ENCODE results near the gene TFPI. TPM values are rescaled to one million over a fixed set of nuclear protein-coding genes. Genes with fewer than 3 reads are reported as not detected.
A peak's percentile ranks its signal among the peaks of the same experiment; 100 is the strongest.

Gene TFPI
- total and polyA plus RNA-seq, 2 of the 8 experiments (the other 6 are each of a cell fraction or from before 2014, with no cell fraction given): 2.0 to 7.1 TPM

GRCh38 chr2:187447336-187447735, 106.9 kb downstream of the TFPI start:
- H3K27ac ChIP-seq (ENCODE audit: low read depth, low read length): no peak overlapping the region
- no peaks in the 10 kb centered on the region; the same call in 1 of the 2 replicates for H3K23me2 ChIP-seq (ENCODE audit: low read depth, low read length)
- no peak overlapping the region for H3K4ac ChIP-seq (replicated peaks; ENCODE audit: insufficient read length, low read depth, low read length)
- no peak overlapping the region for H2AK5ac ChIP-seq (ENCODE audit: low read depth, low read length)
- ChIA-PET CTCF (ENCODE audit: partially characterized antibody) (interaction anchor here (0.8 to 2.1 kb wide), 9 partner anchors 28 to 591 kb away, joined by 3 to 13 read pairs (median 5); no protein-coding TSS in a partner anchor), POLR2A (ENCODE audit: partially characterized antibody) (interaction anchor here (0.9 kb wide), 1 partner anchor 125 kb away, joined by 3 read pairs; no protein-coding TSS in a partner anchor)
- H2BK12ac ChIP-seq (ENCODE audit: low read depth, low read length): no peak overlapping the region
- no peak overlapping the region for H3K9ac ChIP-seq (replicated peaks in 1 of 4; ENCODE audit: extremely low read depth in 1 of 4, low read depth in 3 of 4, low read length in 3 of 4)
- DNase-seq (ENCODE audit: low read depth in 1 of 2, low spot score in 2 of 2): no peak
- no peak overlapping the region for H3K56ac ChIP-seq (replicated peaks; ENCODE audit: insufficient read length, low read depth, low read length)
- no peak overlapping the region for H4K8ac ChIP-seq (ENCODE audit: extremely low read depth, insufficient read depth, low read length)
- H3K79me1 ChIP-seq (ENCODE audit: low read depth, low read length): no peaks in the 10 kb centered on the region
- H3K4me1 ChIP-seq (replicated peaks in 1 of 4; ENCODE audit: control insufficient read depth in 3 of 4, insufficient read depth in 4 of 4, low read length in 3 of 4): peaks cover 0 to 5% (median 1%) of the 10 kb centered on the region in 4 experiments; a peak in 2 of 7 replicates
- no peak overlapping the region for H2BK120ac ChIP-seq (replicated peaks; ENCODE audit: low read depth, low read length)
- no peak overlapping the region for H2AFZ ChIP-seq (ENCODE audit: low read length)
- H2BK5ac ChIP-seq (ENCODE audit: low read depth, low read length): no peak overlapping the region
- no peak overlapping the region for H4K5ac ChIP-seq (ENCODE audit: insufficient read length, low read depth, low read length)
- no peak overlapping the region for H2BK15ac ChIP-seq (ENCODE audit: low read length)
- peak overlapping the region in 1 of 2 experiments; percentile 17; a peak in 1 of 4 replicates for H3K4me2 ChIP-seq (ENCODE audit: insufficient read depth in 1 of 2, low read depth in 2 of 2, low read length in 2 of 2)
- H3K36me3 ChIP-seq (ENCODE audit: control insufficient read depth in 2 of 4, insufficient read depth in 4 of 4, low read length in 3 of 4): no peaks in the 10 kb centered on the region
- no peaks in the 10 kb centered on the region for H3K79me2 ChIP-seq (ENCODE audit: control insufficient read depth in 1 of 2, insufficient read depth in 2 of 2, low read length in 2 of 2)
- H4K91ac ChIP-seq (replicated peaks; ENCODE audit: insufficient read length, low read length): no peak overlapping the region
- peak overlapping the region in 2 of 4 experiments; percentile 8 to 32; a peak in 3 of 8 replicates for H3K4me3 ChIP-seq (ENCODE audit: extremely low read depth in 1 of 4, insufficient read depth in 2 of 4, low read depth in 3 of 4, low read length in 4 of 4)
- H3K9me3 ChIP-seq (ENCODE audit: insufficient read depth in 2 of 2, low read depth in 1 of 2, low read length in 1 of 2): no peaks in the 10 kb centered on the region
- no peak overlapping the region for H3K23ac ChIP-seq (ENCODE audit: insufficient read length)
- H4K20me1 ChIP-seq (replicated peaks in 1 of 2; ENCODE audit: control insufficient read depth in 1 of 2, insufficient read depth in 2 of 2, low read length in 2 of 2): no peaks in the 10 kb centered on the region
- H3K18ac ChIP-seq (ENCODE audit: extremely low read depth, low read length): no peak overlapping the region
- 87% methylated on average over 3 of the region's 3 CpGs; no CpG with 5 or more reads in 1 of the 2 experiments for WGBS, 2 experiments (ENCODE audit: extremely low coverage in 1 of 2, insufficient coverage in 1 of 2, insufficient read length in 1 of 2, insufficient replicate concordance in 2 of 2, low coverage in 1 of 2, low lambda C conversion rate in 2 of 2, missing lambda C conversion rate in 1 of 2)
- FAIRE-seq: no peak
- TF ChIP-seq CHD1 (IDR thresholded peaks at IDR 0.05; ENCODE audit: low read depth, low read length) (no peak), JUND (IDR thresholded peaks at IDR 0.05; ENCODE audit: low read length) (no peak), SP1 (IDR thresholded peaks at IDR 0.05; ENCODE audit: low read depth, low read length) (no peak), CTBP2 (IDR thresholded peaks at IDR 0.05; ENCODE audit: borderline replicate concordance, insufficient read depth, insufficient read length, low read length) (no peak), ASH2L (IDR thresholded peaks at IDR 0.05; ENCODE audit: low read length) (no peak), SIX5 (IDR thresholded peaks at IDR 0.05; ENCODE audit: low read depth, low read length) (no peak), KDM1A (IDR thresholded peaks at IDR 0.05; ENCODE audit: borderline replicate concordance, low read length) (no peak), RAD21 (IDR thresholded peaks at IDR 0.05 in 1 of 2, conservative IDR thresholded peaks at IDR 0.05 in 1 of 2; ENCODE audit: low read depth in 2 of 2, low read length in 2 of 2) (no peak), SRF (IDR thresholded peaks at IDR 0.05; ENCODE audit: low read depth, low read length) (no peak), BACH1 (IDR thresholded peaks at IDR 0.05; ENCODE audit: low read length) (no peak), RBBP5 (IDR thresholded peaks at IDR 0.05; ENCODE audit: borderline replicate concordance, low read depth, low read length) (no peak)
- TF ChIP-seq, protein P1, sequence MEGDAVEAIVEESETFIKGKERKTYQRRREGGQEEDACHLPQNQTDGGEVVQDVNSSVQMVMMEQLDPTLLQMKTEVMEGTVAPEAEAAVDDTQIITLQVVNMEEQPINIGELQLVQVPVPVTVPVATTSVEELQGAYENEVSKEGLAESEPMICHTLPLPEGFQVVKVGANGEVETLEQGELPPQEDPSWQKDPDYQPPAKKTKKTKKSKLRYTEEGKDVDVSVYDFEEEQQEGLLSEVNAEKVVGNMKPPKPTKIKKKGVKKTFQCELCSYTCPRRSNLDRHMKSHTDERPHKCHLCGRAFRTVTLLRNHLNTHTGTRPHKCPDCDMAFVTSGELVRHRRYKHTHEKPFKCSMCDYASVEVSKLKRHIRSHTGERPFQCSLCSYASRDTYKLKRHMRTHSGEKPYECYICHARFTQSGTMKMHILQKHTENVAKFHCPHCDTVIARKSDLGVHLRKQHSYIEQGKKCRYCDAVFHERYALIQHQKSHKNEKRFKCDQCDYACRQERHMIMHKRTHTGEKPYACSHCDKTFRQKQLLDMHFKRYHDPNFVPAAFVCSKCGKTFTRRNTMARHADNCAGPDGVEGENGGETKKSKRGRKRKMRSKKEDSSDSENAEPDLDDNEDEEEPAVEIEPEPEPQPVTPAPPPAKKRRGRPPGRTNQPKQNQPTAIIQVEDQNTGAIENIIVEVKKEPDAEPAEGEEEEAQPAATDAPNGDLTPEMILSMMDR (IDR thresholded peaks at IDR 0.05; ENCODE audit: control extremely low read depth in 1 of 3, insufficient read depth in 1 of 3, low read depth in 1 of 3, low read length in 3 of 3): no peak
- no peak overlapping the region for H3K14ac ChIP-seq (ENCODE audit: insufficient read length)
- no peaks in the 10 kb centered on the region for H3K27me3 ChIP-seq (replicated peaks in 1 of 4; ENCODE audit: control insufficient read depth in 3 of 4, extremely low read depth in 1 of 4, insufficient read depth in 3 of 4, low read length in 3 of 4)
- no peak overlapping the region for H2BK20ac ChIP-seq (ENCODE audit: low read length)
